ENCODE results near the gene DIAPH2.

DIAPH2 gene

GRCh38 chrX:97284531-97284930 lies 599.9 kb downstream of the DIAPH2 start:
- DNase-seq (ENCODE audit: low read depth): no peak
- no peak for TF ChIP-seq CTCF (conservative IDR thresholded peaks at IDR 0.05; ENCODE audit: low read depth, low read length)
- no peak overlapping the region for H3K4me3 ChIP-seq (ENCODE audit: low read length)

- DNase-seq (ENCODE audit: low read depth): no peak
- TF ChIP-seq CTCF (conservative IDR thresholded peaks at IDR 0.05; ENCODE audit: low read depth, low read length): no peak
- no peak overlapping the region for H3K4me3 ChIP-seq (ENCODE audit: low read length)
These were observed 605.6 kb downstream of the DIAPH2 start for GRCh38 chrX:97290199-97290598.

GRCh38 chrX:97294041-97294440 lies 609.4 kb downstream of the DIAPH2 start:
- DNase-seq (ENCODE audit: low read depth): no peak
- H3K4me3 ChIP-seq (ENCODE audit: low read length): no peak overlapping the region
- TF ChIP-seq CTCF (conservative IDR thresholded peaks at IDR 0.05; ENCODE audit: low read depth, low read length): no peak

- TF ChIP-seq CTCF (conservative IDR thresholded peaks at IDR 0.05; ENCODE audit: low read depth, low read length): no peak
- no peak for DNase-seq (ENCODE audit: low read depth)
- no peak overlapping the region for H3K4me3 ChIP-seq (ENCODE audit: low read length)
These were observed 611.3 kb downstream of the DIAPH2 start for GRCh38 chrX:97295954-97296353.

- H3K4me3 ChIP-seq (ENCODE audit: low read length): no peak overlapping the region
- TF ChIP-seq CTCF (conservative IDR thresholded peaks at IDR 0.05; ENCODE audit: low read depth, low read length): no peak
- DNase-seq (ENCODE audit: low read depth): no peak
These were observed 622.3 kb downstream of the DIAPH2 start for GRCh38 chrX:97306771-97307470.

GRCh38 chrX:97308171-97308570 lies 623.5 kb downstream of the DIAPH2 start:
- peak; percentile 56 for DNase-seq (ENCODE audit: low read depth)
- no peak overlapping the region for H3K4me3 ChIP-seq (ENCODE audit: low read length)
- no peak for TF ChIP-seq CTCF (conservative IDR thresholded peaks at IDR 0.05; ENCODE audit: low read depth, low read length)

- no peak overlapping the region for H3K4me3 ChIP-seq (ENCODE audit: low read length)
- no peak for DNase-seq (ENCODE audit: low read depth)
- no peak for TF ChIP-seq CTCF (conservative IDR thresholded peaks at IDR 0.05; ENCODE audit: low read depth, low read length)
These were observed 625.0 kb downstream of the DIAPH2 start for GRCh38 chrX:97309487-97310116.

Measured in retinal pigment epithelial cell (primary cell).